HL-60 (cell line): ENCODE results near the gene RASGEF1B.

Experiments
- DNase-seq, 2 experiments: peaks; one replicate each; pipeline ENCODE4 v3.0.0-alpha.2; 2010 to 2020; ENCODE audit warnings: low read depth in 1 of 2, low spot score in 1 of 2
- H3K27ac ChIP-seq: fragments of 250-450 bp; sonication (Bioruptor Pico); replicated peaks from 2 replicates; pipeline ENCODE4 v1.5.1; 2020; ENCODE audit warnings: mild to moderate bottlenecking, moderate library complexity
- H3K27me3 ChIP-seq: fragments of 250-450 bp; sonication (Bioruptor Pico); 2 replicates; pipeline ENCODE4 v1.5.1; 2021; ENCODE audit warnings: mild to moderate bottlenecking, moderate library complexity; ENCODE audit not compliant: insufficient read depth, poor library complexity, severe bottlenecking
- H3K4me3 ChIP-seq: replicated peaks from 2 replicates; pipeline ENCODE4 v1.5.1; 2011; ENCODE audit warnings: mild to moderate bottlenecking, control low read depth, low read length; ENCODE audit not compliant: insufficient read depth
- CTCF ChIP-seq: IDR thresholded peaks from one replicate; pipeline ENCODE4 v1.5.1; 2011; ENCODE audit warnings: low read length, control low read depth, inconsistent platforms; ENCODE audit not compliant: insufficient read depth
- GABPA ChIP-seq: IDR thresholded peaks from 2 replicates; pipeline ENCODE4 v1.6.1; 2012; ENCODE audit warnings: low read depth
- POLR2AphosphoS5 ChIP-seq: IDR thresholded peaks from 2 replicates; pipeline ENCODE4 v1.6.1; 2012; ENCODE audit warnings: low read depth
- REST ChIP-seq: IDR thresholded peaks from 2 replicates; pipeline ENCODE4 v1.6.1; 2012; ENCODE audit warnings: low read depth; ENCODE audit not compliant: insufficient replicate concordance
- SPI1 ChIP-seq: IDR thresholded peaks from 2 replicates; pipeline ENCODE4 v1.6.1; 2012; ENCODE audit warnings: low read depth, mild to moderate bottlenecking, borderline replicate concordance

RASGEF1B gene

DNA sequence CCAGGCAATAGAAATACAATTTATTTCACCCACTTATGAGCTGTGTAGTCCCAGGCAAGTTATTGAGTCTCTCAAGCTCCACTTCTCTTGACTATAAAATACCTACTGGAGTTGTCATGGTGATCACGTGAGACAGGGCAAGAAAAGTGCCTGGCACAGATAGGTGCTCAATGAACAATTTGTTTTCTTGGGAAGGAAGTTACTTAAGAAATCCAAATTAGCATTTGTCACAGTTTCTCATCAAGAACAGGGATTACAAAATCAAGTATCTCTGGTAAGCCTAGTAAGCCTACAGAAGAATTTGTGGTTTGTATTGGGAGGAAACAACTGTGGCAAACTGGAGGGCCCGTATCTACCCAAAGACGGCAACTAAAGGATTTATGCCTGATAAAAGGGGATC, 37.5 kb upstream of the RASGEF1B start:
- DNase-seq = peak; percentile 33 to 35
- Histone ChIP-seq H3K4me3 (no peak overlapping the region), H3K27ac (no peak overlapping the region), H3K27me3 (no peaks in the 10 kb centered on the region)
- 0 out of 2 replicates have a peak, but pooled peaks have one; percentile 20 for TF ChIP-seq SPI1
- no peak for TF ChIP-seq POLR2AphosphoS5

DNA sequence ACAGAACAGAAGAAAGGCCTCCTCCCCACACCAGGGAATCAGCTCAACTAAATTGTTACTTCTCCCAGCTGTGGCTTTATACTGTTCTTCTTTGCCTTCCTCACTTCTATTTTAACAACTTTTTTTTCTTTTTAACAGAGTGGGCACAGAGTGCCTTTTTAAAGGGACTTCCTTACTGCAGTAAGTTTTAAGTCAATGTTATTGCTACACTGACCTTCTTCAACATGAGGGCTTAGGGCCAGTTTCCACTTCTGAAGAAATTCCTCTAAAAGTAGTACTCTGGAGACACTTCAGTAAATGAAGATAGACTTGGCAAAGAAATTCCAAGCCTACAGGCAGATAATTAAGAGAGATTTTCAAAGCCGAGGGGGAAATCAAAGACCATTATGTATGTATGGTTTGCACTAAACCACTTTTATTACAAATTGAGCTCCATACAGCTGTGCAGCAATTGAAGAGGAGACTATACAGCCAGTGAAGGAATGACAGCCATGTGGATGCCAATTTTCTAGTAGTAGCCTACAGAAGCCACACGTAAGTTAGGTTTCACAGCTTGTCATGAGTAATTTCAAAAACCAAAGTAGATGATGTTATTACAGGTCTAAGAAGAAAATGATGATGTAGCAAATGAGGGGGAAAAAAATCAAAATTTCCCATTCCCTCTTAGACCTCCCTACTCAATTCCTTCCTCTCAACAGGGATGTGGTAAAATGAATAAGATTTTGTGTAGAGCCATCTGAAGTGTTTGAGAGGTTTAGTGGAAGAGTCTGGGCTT, 36.9 kb upstream of the RASGEF1B start:
- Histone ChIP-seq H3K4me3 (no peak overlapping the region), H3K27ac (no peak overlapping the region), H3K27me3 (no peaks in the 10 kb centered on the region)
- TF ChIP-seq REST (no peak), GABPA (no peak), CTCF (no peak)
- no peak for DNase-seq

GRCh38 chr4:81507530-81507929, 35.8 kb upstream of the RASGEF1B start:
- H3K27me3 ChIP-seq = no peaks in the 10 kb centered on the region
- TF ChIP-seq SPI1 (no peak), REST (no peak), POLR2AphosphoS5 (no peak), CTCF (no peak), GABPA (no peak)
- no peak for DNase-seq
- H3K4me3 ChIP-seq = no peak overlapping the region
- H3K27ac ChIP-seq = no peak overlapping the region

DNA sequence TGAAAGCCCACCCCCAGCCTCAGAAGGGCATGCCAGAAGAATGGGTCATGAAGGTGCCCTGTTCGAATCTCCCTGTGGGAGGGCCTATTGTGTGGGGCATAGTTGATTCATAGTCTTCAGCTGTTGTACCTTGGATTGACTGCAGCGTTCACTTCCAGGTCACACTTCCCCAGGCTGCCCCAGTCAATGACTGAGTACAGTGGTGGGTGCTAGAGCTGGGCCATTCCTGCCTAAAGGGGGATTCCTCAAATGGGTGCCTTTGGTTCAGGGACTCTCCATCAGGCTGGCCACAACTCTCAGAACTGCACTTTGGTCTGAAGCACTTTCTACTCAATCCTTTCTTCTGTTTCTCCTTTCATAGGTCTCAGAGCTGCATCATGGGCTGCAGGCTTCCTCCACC, 35.0 kb upstream of the RASGEF1B start:
- DNase-seq = no peak
- H3K27me3 ChIP-seq = no peaks in the 10 kb centered on the region
- H3K4me3 ChIP-seq = no peak overlapping the region
- H3K27ac ChIP-seq = no peak overlapping the region
- TF ChIP-seq SPI1 (no peak), CTCF (no peak), GABPA (no peak), POLR2AphosphoS5 (no peak), REST (no peak)
